OCI-LY7 (cell line): ENCODE measurements around the gene ARID4A.

Source experiments
- CTCF ChIP-seq: fragments of 200-600 bp; sonication (generic); conservative IDR thresholded peaks from 2 replicates; pipeline ENCODE4 v1.5.1; 2014; ENCODE audit warnings: mild to moderate bottlenecking, antibody characterized with exemption, low read length, moderate library complexity, mixed read lengths
- EZH2phosphoT487 ChIP-seq: fragments of 200-600 bp; sonication (generic); IDR thresholded peaks from 2 replicates; pipeline ENCODE4 v1.6.1; 2018; ENCODE audit warnings: low read depth, borderline replicate concordance, mild to moderate bottlenecking, mixed run types, antibody characterized with exemption, low read length, moderate library complexity, mixed read lengths

- peak; percentile 55 for TF ChIP-seq CTCF
- no peak for TF ChIP-seq EZH2phosphoT487
These were observed 103.2 kb downstream of the ARID4A start for GRCh38 chr14:58401587-58401986.
